Amniotic epithelial cell (primary cell): Measurements from ENCODE around the gene PALM.
"Not testable (repeated sequence)": the region's sequence is repeated elsewhere in the genome, so short reads cannot be mapped to it uniquely, and the experiment has no call there.

Experiments
- DNase-seq: peaks from one replicate; pipeline ENCODE4 v3.0.0-alpha.2; 2010; ENCODE audit warnings: low read depth

The PALM gene

DNA sequence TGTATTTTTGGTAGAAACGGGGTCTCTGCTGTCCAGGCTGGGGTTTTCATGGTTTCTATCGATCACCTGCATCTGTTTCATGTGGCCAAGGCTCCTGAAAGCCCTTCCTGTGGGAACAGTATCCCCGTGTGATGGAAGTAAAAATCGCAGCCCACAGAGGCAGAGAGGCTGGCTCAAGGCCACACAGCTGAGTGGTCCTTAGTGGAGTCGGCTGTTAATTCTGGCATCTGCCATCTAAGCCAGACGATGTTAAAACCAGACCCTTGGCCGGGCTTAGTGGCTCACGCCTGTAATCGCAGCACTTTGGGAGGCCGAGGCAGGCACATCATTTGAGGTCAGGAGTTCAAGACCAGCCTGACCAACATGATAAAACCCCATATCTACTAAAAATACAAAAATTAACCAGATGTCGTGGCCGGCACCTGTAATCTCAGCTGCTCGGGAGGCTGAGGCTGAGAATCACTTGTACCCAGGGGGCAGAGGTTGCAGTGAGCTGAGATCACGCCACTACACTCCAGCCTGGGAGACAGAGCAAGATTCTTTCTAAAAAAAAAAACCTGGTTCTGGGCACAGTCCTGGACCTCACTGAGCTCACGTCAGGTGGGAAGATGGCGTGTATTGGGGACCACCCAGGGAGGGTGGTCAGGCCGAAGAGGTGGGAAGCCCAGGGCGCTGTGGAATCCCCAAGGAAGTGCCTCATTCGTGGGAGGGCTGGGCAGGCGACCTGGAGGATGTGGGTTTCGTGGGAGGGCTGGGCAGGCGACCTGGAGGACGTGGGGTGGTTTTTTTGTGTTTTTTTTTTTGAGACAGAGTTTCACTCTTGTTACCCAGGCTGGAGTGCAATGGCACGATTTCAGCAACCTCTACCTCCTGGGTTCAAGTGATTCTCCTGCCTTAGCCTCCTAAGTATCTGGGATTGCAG, 23.7 kb downstream of the PALM start:
- DNase-seq, result no peak

DNA sequence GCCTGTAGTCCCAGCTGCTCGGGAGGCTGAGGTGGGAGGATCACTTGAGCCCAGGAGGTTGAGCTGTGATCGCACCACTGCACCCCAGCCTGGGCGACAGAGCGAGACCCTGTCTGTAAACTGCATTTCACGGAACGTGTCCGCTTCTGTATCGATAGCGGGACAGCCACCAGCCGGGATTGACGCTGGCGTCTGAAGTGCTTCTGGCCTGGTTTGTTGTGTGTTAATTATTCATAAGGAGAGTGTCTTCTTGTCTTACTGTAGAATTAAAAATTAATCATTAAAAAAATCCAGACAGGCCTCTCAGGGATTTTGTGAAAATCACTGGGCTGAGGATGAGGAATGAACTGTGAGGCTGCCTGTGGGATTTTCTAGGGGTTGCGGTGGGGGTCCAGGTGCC, 26.0 kb downstream of the PALM start:
- no peak for DNase-seq

DNA sequence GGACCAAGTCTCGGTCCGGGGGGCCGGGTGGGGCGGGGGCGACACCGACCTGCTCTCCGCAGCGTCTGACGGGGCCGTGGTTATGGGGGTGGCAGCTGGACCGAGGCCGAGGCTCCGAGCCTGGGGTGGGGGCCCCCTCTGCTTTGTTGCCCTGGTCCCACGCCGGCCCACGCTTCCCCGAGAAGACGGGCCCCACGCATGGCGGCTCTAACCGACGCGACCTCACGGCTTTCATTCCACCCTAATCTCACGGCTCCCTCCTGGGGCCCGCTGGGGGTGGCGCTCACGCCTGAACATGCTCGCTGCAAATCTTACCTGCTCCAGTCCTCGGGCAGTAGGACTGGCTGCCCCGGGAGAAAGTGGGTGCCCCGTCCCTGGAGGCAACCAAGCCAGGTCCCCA, 27.4 kb downstream of the PALM start:
- no peak for DNase-seq

DNA sequence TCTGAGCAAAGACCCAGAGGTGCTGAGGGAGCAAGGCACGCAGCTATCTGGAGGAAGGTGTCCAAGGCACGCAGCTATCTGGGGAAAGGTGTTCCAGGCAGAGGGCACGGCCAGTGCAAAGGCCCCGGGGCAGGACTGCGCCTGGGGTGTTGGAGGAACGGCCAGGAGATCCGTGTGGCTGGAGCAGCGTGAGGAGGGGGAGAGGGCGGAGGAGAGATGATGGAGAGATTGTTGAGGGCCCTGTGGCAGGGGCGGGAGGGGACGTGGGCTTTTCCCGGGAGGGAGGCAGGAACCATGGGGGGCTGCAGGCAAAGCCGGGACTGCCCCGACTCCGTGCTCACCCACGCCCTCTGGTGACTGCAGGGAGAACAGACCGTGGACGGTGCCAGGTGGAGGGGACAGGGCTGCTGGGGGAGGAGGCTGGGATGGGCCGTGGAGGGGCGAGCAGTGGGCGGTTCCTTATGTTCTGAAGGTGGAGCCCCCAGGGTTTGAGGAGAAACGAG, 28.9 kb downstream of the PALM start:
- no peak for DNase-seq

DNA sequence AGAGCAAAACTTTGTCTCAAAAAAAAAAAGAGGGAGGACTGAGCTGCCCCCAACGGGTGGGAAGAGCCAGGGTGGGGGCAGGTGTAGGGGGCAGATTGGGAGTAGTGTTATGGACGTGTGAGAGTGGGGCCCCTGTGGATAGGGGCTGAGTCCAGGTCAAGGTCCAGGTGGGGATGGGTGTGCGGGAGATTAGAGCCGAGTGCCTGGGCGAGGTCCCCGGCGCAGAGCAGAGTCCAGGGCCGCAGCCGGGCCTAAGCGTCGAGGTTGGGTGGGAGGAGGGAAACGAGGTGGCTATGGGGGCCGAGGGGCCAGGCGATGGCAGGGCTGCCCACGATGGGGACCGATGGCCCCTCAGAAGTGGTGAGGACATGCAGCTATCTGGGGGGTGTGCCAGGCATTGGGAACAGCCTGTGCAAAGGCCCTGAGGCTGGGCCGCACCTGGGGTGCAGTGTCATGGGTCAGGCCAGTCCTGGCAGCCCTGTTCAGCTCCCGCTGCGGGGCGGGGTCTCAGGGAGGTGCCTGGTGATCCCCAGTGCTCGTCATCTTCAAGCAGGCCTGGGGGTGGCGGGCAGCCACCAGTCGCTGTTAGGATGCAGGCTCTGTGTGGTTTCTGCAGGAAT, 29.9 kb downstream of the PALM start:
- DNase-seq, result no peak

DNA sequence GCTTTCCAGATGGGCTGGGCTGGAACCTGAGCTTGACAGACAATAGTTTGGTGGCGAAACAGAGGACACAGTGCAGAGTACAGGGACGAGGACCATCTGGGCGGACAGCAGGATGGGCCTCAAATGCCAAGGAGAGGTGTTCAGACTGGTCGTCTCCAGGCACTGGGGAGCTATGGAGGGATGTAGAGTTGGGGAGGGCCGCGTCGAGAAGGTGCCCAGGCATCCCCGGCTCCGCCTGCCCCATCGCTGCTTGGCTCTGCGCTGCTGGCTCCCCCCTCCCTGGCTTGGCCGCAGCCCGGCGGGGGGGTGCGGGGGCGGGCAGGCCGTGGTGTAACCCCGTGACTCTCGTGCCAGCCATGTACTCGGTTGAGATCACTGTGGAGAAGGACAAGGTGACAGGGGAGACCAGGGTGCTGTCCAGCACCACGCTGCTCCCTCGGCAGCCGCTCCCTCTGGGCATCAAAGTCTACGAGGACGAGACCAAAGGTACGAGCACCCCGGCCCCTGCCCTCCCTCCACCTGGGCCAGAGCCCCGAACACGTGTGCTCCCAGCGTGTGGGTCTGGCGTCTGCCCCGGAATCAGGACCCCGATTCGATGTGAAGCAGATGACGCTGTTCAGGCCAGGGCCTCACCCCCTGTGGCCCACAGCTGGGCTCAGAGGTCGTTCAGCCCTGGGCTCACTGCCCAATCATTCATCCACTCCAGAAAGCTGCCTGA, 31.4 kb downstream of the PALM start:
- no peak for DNase-seq

DNA sequence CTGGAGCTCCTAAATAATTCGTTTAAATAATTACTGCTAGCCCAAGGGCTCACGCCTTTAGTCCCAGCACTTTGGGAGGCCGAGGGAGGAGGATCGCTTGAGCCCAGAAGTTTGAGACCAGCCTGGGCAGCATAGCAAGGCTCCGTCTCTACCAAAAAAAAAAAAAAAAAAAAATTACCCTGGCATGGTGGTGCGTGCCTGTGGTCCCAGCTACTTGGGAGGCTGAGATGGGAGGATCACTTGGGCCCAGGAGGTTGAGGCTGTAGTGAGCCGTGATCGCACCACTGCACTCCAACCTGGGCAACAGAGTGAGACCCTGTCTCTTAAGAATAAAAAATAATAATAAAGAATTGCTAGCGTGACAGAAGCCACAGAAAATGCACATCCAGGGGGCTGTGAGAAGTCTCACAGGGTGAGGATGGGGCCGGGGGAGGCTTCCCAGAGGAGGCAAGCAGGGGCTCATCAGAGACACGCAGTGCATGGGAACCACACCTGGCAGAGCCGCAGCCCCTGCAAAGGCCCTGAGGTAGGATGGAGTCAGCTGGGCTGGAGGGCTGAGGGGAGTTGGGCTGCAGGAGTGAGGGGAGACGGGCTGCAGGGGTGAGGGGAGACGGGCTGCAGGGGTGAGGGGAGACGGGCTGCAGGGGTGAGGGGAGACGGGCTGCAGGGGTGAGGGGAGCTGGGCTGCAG, 32.2 kb downstream of the PALM start:
- not testable (repeated sequence) for DNase-seq

DNA sequence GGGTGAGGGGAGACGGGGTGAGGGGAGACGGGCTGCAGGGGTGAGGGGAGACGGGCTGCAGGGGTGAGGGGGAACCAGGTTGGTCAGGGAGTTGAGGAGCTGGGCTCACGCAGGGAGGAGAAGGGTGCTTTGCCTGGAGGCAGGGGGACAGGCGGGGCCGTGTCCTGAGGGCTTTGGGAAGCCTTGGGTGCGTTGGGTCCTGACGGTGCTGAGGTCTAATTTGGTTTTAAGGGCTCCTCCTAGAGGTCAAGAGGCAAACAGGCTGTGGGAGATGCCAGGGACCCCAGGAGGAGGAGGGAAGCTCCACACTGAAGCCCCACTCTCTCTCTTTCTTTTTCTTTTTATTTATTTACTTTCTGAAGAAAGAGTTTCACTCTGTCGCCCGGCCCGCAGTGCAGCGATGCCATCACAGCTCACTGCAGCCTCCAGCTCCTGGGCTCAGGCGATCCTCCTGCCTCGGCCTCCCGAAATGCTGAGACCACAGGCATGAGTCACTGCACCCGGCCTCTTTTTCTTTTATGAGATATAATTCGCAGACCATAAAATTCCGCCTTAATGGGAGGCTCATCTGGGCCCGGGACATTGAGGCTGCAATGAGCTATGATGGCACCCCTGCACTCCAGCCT, 32.9 kb downstream of the PALM start:
- DNase-seq, result no peak

DNA sequence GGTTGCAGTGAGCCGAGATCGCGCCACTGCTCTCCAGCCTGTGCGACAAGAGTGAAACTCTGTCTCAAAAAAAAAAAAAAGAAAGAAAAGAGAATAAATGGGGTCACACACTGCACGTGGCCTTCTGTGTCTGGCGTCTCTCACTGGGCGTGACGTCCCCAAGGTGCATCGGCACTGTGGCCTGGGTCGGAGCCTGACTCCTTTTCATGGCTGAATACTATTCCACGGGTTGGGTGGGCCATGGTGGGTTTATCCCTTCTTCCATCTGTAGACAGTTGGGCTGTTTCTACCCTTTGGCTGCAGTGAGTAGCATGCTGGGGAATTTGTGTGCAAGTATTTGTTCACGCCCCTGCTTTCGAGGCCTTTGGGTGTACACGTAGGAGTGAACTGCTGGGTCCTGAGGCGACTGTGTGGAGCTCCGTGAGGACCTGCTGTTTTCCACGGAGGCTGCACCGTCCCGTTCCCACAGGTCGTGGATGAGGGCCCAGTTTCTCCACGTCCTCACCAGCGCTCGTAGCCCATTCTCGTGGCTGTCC, 33.9 kb downstream of the PALM start:
- DNase-seq, result no peak

DNA sequence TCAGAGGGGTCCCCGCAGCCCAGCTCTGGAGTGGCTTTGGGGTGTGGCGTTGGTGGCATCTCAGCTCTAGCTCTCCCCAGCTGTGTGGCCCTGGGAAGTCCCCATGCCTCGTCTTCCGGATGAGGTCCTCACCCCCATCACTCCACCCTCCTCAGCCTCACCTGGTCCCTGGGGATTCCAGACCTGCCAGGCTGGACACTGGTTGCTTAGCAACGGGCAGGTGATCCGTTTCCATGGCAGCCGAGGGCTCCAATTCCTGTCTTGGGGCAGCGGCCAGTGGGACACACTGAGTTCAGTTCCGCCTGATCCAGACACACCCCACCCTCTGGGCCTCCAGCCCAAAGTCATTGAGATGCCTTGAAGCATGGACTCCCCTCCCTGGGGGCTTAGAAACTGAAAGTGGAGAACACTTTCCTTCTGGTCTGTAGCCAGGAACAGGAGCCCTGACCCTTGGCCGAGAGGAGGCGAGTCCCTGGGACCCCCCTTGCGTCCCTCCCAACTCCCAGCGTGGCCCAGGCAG, 34.5 kb downstream of the PALM start:
- DNase-seq, result no peak

DNA sequence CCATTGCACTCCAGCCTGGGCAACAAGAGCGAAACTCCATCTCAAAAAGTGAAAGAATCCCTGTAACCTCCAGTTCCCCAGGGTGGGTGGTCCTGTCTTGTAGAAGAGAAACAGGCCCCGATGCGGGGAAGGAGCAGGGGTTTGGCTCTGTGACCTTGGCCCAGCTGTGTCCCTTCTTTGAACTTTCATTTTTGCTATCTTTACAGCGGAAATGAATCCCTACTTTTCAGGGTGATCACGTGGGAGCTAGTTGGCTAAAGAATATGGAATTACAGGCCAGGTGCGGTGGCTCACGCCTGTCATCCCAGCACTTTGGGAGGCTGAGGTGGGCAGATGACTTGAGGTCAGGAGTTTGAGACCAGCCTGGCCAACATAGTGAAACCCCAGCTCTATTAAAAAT, 36.4 kb downstream of the PALM start:
- DNase-seq, result peak; percentile 62

DNA sequence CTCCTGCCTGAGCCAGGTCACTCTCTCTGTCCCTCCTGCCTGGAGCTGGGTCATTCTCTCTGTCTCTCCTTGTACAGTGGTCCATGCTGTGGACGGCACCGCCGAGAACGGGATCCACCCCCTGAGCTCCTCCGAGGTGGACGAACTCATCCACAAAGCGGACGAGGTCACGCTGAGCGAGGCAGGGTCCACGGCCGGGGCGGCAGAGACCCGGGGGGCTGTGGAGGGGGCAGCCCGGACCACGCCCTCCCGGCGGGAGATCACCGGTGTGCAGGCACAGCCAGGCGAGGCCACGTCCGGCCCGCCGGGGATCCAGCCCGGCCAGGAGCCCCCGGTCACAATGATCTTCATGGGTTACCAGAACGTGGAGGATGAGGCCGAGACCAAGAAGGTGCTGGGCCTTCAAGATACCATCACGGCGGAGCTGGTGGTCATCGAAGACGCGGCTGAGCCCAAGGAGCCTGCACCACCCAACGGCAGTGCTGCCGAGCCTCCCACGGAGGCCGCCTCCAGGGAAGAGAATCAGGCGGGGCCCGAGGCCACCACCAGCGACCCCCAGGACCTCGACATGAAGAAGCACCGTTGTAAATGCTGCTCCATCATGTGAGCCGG, 37.6 kb downstream of the PALM start:
- no peak for DNase-seq

DNA sequence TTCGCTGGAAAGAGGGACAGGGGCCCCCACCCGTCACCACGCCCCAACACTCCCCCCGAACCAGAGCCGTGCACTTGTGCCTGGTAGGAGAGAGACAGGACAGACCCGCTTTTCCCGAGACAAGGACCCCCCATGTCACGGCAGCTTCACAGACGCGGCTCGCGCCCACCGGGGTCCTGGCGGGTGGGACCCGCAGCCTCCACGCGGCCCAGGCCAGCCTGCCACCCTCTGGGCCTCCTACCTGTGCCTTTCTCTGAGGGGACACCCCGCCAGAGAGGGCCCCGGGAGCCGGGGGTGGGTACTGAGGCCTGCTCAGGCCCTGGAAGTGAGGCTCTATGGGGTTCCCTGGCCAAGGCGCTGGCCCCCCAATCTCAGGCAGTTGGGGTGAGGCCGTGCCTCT, 38.2 kb downstream of the PALM start:
- no peak for DNase-seq

DNA sequence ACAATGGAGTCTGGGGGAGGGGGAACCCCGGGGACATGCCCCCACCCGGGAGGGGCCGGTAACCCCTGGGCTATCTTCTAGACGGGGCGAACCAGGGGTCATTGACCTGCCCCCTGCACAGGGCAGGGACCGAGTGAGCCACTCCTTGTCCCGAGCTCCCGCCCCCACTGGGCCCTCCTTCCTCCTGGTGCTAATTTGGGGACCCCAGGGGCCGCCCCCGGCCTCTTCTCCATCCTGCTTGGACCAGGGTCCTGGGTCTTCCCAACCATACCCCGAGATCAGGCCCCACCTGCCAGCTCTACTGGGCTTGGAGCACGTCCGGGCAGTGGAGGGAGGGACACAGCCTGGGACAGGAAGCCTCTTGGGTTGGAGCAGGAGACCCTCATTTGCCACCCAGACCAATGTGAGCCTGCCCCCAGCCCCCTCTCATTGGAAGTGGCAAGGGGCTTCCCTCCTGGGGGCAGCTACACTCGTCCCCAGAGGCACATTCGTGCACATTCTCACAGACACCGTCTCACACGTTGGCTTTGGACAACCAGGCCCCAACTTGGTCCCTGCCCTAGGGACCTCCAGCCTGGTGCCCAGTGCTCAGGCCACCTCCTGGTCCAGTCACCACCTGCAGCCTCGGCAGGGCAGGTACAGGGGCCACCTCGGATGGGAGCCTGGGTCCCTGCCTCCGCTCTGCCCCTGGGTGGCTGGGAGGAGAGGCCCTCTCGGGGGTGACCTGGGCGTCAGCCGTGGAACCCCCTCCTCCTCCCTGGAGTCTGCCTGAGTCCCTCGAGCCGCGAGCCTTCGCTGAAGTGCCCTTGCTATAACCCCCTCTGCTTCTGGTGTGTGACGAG, 38.9 kb downstream of the PALM start:
- DNase-seq, result no peak

DNA sequence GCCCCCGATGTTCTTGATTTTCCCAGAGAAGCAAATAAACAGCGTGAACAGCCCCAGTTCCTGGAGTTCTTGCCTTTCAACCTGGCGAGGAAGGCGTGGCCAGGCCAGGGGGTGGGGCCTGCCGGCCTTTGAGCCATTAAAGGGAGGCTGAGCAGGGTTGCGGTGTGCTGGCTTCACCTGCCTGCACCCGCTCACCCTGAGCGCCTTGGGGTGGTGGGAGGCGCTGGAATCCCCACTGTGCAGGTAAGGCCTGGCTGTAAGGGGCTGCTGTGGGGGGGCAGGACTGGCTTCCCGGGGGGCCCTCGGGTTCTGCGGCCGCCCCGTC, 39.5 kb downstream of the PALM start:
- DNase-seq, result no peak

DNA sequence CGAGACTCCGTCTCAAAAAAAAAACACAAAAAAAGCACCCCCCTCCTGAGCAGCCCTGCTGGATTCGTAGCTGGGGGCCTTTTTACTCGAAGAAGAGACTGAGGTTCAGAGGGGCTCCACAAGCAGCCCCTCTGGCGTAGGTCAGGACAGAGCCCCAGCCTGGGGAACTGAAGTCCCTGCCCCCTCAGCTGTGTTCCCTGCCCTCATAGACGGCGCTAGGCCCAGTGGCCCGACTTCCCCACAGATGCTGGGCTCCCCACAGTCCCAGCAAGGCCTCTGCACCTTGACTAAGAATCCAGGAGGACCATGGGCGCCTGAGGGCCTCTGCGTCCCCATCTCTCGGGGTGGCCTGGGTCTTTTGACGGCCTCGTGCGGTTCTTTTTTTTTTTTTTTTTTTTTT, 41.1 kb downstream of the PALM start:
- no peak for DNase-seq

DNA sequence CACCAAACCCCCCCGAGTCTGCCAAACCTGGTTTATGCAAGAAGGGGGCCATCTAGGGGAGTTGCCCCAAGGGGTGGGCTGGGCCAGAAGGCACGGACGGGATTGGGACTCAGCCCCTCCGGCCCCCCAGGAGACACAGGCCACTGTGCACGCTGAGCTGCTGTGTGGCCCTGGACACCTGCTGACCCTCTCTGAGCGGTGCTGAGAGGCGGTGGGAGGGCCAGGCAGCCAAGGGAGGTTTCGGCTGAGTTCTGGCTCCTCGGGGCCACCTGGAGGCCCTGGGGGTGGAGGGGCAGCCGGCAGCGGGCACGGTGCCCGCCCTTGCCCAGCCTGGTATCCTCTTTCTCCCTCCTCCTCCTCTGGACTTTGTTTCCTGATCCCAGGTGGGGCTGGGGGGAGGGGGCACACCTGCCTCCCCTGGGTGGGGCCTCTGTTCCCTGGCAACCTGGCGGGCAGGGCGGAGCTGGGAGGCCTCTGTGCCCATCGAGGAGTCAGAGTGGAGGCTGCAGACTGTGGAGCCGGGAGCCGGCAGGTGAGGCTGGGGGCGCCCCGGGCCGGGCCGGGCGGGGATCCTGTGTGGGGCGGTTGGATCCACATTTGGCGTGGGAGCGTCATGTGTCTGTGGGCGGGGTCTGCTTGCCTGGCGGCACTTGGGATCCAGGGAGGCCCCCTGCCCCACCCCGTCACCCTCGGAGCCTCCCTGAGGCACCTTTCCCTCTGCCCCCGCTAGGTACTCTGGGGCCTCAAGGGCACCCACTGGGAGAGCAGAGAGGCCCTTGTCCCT, 42.1 kb downstream of the PALM start, which contains the start of gene MISP:
MISP (plus strand) TSS at position 473 of the 784 bp plus-strand sequence. CDS start 5,835 bp downstream, outside the sequence.
- no peak for DNase-seq

DNA sequence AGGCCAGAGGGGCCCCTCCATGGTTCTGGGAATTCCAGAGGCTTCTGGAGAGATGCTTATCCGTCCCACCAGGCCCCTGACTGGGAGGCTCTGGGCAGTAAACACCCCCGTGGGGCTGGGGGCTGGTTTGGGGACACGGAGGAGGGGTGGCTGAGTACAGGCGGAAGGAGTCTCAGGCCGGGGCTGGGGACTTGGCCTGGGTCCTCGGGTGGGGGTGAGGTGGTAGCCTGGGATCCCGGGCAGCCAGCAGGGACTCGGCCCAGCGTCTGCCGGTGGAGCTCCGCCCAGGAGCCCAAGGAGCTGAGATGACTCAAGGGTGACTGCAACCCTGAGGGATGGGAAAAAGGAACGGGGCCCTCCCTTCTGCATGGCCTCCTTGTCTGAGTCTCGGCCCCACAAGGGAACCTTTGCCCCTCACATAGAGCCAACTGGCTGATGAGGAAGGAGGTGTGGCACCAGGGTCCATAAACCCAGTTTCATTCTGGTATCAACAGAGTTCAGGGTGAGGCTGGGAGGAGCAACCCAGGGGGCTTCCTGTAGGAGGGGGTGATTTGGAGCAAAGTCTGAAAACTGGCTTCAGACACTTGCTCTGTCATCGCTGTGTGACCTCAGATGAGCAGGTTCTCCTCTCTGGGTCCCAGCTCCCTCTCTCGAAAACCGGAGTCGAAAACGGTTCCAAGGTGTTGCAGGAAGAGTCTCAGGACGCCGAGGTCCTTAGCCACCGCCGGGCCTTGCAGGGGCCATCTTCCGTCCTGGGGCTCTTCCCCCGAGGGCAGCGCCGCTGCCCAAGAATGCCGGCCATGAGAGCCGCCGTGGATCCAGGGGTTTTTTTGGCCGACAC, 43.0 kb downstream of the PALM start:
- DNase-seq, result peak; percentile 76
